Gastroesophageal sphincter (tissue), 4 donors: ENCODE data around the gene MBOAT7. TPM values are rescaled to one million over a fixed set of nuclear protein-coding genes. Genes with fewer than 3 reads are reported as not detected.

Experiments used
- ATAC-seq: fragments of 150-250 bp; one replicate; pipeline ENCODE4 v1.9.1; 2016; ENCODE audit warnings: mild to moderate bottlenecking, moderate library complexity
- H3K27ac ChIP-seq, 4 donors: fragments of 200-600 bp; sonication (generic) in 3 of 4; 1 replicate in 3 of 4; 2 replicates in 1 of 4; pipeline ENCODE4 v1.5.1; 2016 to 2019
- H3K27me3 ChIP-seq: fragments of 200-600 bp; sonication (generic); one replicate; pipeline ENCODE4 v1.5.1; 2019
- H3K36me3 ChIP-seq, 2 donors: fragments of 200-600 bp; sonication (generic); one replicate each; pipeline ENCODE4 v1.5.1; 2019; ENCODE audit warnings: control low read depth in 1 of 2
- H3K4me1 ChIP-seq, 3 donors: fragments of 200-600 bp; sonication (generic); 1 replicate in 2 of 3; 2 replicates in 1 of 3; pipeline ENCODE4 v1.5.1; 2016 to 2019; ENCODE audit warnings: control low read depth in 2 of 3
- H3K4me3 ChIP-seq, 2 donors: fragments of 200-600 bp; sonication (generic); one replicate each; pipeline ENCODE4 v1.5.1; 2019; ENCODE audit warnings: mild to moderate bottlenecking in 1 of 2, moderate library complexity in 1 of 2
- H3K9me3 ChIP-seq, 3 donors: fragments of 200-600 bp; sonication (generic); one replicate each; pipeline ENCODE4 v1.5.1; 2017 to 2019; ENCODE audit warnings: control low read depth in 2 of 3
- CTCF ChIP-seq, 4 experiments: fragments of 200-600 bp in 2 of 4; fragments of 450-650 bp in 2 of 4; sonication (generic) in 1 of 4; IDR thresholded peaks; one replicate each; pipeline ENCODE4 v1.5.1; 2017 to 2019; ENCODE audit warnings: antibody characterized with exemption in 4 of 4, mild to moderate bottlenecking in 2 of 4, moderate library complexity in 2 of 4
- EP300 ChIP-seq: sonication (generic); formaldehyde crosslinking; IDR thresholded peaks from one replicate; pipeline ENCODE4 v1.6.1; 2017; ENCODE audit warnings: antibody characterized with exemption, mild to moderate bottlenecking
- POLR2A ChIP-seq, 2 donors: fragments of 450-650 bp; IDR thresholded peaks; one replicate each; pipeline ENCODE4 v1.6.1; 2017; ENCODE audit warnings: antibody characterized with exemption in 2 of 2, mild to moderate bottlenecking in 2 of 2, moderate library complexity in 1 of 2
- POLR2AphosphoS5 ChIP-seq: sonication (generic); formaldehyde crosslinking; IDR thresholded peaks from one replicate; pipeline ENCODE4 v1.6.1; 2017; ENCODE audit warnings: antibody characterized with exemption
- WGBS, 2 donors: methylation state at CpG; one replicate each; pipeline ENCODE4 v1.1.5; 2018; ENCODE audit warnings: low coverage in 1 of 2; 5-methylcytosine and 5-hydroxymethylcytosine counted together
- total RNA-seq, 4 donors: library from RNA; depleted of rRNA; stranded (reverse); fragments of >200 nt; gene quantifications; one replicate each; pipeline ENCODE4 v1.1.0, GENCODE V29; 2016

The MBOAT7 gene
- total RNA-seq, 4 donors from 2014 or later = 28.4 to 64.3 (median 36.5) TPM

GRCh38 chr19:54165222-54165621, 24.2 kb downstream of the MBOAT7 start:
- Histone ChIP-seq H3K4me3 (no peak overlapping the region), H3K9me3 (no peaks in the 10 kb centered on the region), H3K27me3 (peaks cover 42% of the 10 kb centered on the region), H3K27ac (no peak overlapping the region), H3K36me3 (no peaks in the 10 kb centered on the region), H3K4me1 (peaks cover 0 to 45% (median 29%) of the 10 kb centered on the region in 3 donors)
- ATAC-seq = no peak
- WGBS, 2 donors = 91% methylated on average over 8 of the region's 25 CpGs; no CpG with 5 or more reads in 1 of the 2 donors
- TF ChIP-seq CTCF (IDR thresholded peaks at IDR 0.05) (no peak), POLR2AphosphoS5 (no peak), EP300 (no peak), POLR2A (IDR thresholded peaks at IDR 0.05) (no peak)

GRCh38 chr19:54164369-54165068, 24.9 kb downstream of the MBOAT7 start:
- H3K4me1 ChIP-seq = peaks cover 0 to 47% (median 31%) of the 10 kb centered on the region in 3 donors
- no peak for TF ChIP-seq POLR2A (IDR thresholded peaks at IDR 0.05)
- TF ChIP-seq CTCF (IDR thresholded peaks at IDR 0.05) = no peak
- TF ChIP-seq EP300 = no peak

GRCh38 chr19:54162884-54163283, 26.5 kb downstream of the MBOAT7 start:
- H3K9me3 ChIP-seq = no peaks in the 10 kb centered on the region
- H3K4me3 ChIP-seq = peak overlapping the region in 1 of 2 donors; percentile 50
- WGBS, 2 donors = 55 to 61% methylated on average over 3 to 11 of the region's 14 CpGs
- ATAC-seq = no peak
- H3K36me3 ChIP-seq = peaks cover 0 to 4% of the 10 kb centered on the region in 2 donors
- H3K27me3 ChIP-seq = peaks cover 37% of the 10 kb centered on the region
- peaks cover 0 to 54% (median 40%) of the 10 kb centered on the region in 3 donors for H3K4me1 ChIP-seq
- TF ChIP-seq EP300 = no peak
- TF ChIP-seq POLR2AphosphoS5 = no peak
- TF ChIP-seq CTCF (IDR thresholded peaks at IDR 0.05) = no peak
- no peak for TF ChIP-seq POLR2A (IDR thresholded peaks at IDR 0.05)
- peak overlapping the region in 3 of 4 donors; percentile 75 to 97 (median 89) for H3K27ac ChIP-seq

More at GRCh38 chr19:54164369-54165068, 24.9 kb downstream of the MBOAT7 start:
- ATAC-seq = no peak
- 16% methylated on average over 12 of the region's 37 CpGs; no CpG with 5 or more reads in 1 of the 2 donors for WGBS, 2 donors
- Histone ChIP-seq H3K4me3 (no peak overlapping the region), H3K9me3 (no peaks in the 10 kb centered on the region), H3K27ac (no peak overlapping the region), H3K27me3 (peaks cover 42% of the 10 kb centered on the region), H3K36me3 (no peaks in the 10 kb centered on the region)

GRCh38 chr19:54162241-54162805, 27.1 kb downstream of the MBOAT7 start:
- H3K27ac ChIP-seq = peak overlapping the region in 3 of 4 donors; percentile 75 to 97 (median 89)
- WGBS, 2 donors = 0 to 3% methylated on average over 11 of the region's 35 CpGs
- TF ChIP-seq CTCF (IDR thresholded peaks at IDR 0.05) (no peak), EP300 (no peak), POLR2A (IDR thresholded peaks at IDR 0.05) (no peak), POLR2AphosphoS5 (no peak)
- H3K9me3 ChIP-seq = no peaks in the 10 kb centered on the region
- peak overlapping the region; percentile 10 to 50 for H3K4me3 ChIP-seq
- peaks cover 0 to 57% (median 40%) of the 10 kb centered on the region in 3 donors for H3K4me1 ChIP-seq
- ATAC-seq = peak; percentile 50
- peaks cover 31% of the 10 kb centered on the region for H3K27me3 ChIP-seq
- peaks cover 0 to 9% of the 10 kb centered on the region in 2 donors for H3K36me3 ChIP-seq
